ENCODE results near the gene VTI1A.
"Not testable (repeated sequence)": the region's sequence is repeated elsewhere in the genome, so short reads cannot be mapped to it uniquely, and the experiment has no call there.

Gene VTI1A

DNA sequence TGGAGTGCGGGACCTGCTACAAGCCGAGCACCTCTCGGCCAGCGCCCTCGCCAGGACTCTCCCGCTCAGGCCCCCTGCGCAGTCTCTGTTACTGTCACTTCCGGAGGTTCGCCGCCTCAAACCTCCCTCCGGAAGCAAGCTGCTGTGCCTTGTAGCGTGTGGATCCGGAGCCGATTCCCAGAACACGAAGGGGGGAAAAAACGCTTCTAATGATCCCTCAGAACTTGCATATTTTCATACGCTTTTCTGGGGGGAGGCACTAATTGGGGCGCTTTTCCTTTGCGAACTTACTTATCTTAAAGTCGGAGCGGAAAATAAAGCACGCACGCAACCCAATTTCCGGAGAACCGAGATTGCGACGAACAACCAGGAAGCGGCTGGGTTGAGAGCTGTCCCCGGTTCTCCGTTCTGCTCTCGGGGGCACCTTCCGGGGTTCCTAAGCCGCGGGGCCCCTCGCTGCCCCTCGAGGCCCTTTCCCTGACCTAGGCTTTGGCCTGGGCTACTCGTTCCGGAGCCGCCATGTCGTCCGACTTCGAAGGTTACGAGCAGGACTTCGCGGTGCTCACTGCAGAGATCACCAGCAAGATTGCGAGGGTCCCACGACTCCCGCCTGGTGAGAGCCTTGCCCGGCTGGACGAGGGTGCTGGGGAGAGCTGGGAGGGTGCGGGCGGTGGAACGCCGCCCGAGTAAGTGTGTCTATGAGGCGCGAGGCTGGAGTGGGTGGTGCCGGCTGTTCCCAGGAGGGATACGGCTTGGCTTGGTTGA, at the start of gene VTI1A, which contains the start of gene ZDHHC6:
Gene VTI1A (plus strand): TSS at position 361 of the 765 bp plus-strand sequence. CDS start 159 bp downstream, at position 520.
Gene ZDHHC6 (minus strand): TSS at position 60 of the 765 bp plus-strand sequence. CDS start 1,478 bp downstream, outside the sequence.
- DNase-seq: peak; percentile 60

GRCh38 chr10:112397592-112397991, 49.4 kb upstream of the VTI1A start:
- DNase-seq: no peak

DNA sequence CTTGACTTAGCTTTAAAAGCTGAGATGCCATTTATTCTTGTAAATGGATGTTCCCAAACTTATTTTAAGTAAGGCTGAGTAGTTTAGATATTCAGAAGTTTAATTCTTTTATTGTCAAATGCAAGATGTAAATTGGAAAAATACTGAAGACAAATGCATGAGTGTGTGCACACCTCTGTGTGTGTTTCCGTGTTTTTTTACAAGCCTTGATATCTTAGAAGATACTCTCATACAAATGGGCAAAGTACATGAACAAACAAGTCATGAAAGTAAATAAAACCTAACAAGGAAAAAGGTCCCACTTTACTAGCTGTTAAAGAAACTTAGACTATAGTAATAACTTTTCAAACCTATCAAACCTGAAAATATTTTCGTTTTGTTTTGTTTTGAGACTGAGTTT, 44.1 kb upstream of the VTI1A start:
- DNase-seq: no peak

DNA sequence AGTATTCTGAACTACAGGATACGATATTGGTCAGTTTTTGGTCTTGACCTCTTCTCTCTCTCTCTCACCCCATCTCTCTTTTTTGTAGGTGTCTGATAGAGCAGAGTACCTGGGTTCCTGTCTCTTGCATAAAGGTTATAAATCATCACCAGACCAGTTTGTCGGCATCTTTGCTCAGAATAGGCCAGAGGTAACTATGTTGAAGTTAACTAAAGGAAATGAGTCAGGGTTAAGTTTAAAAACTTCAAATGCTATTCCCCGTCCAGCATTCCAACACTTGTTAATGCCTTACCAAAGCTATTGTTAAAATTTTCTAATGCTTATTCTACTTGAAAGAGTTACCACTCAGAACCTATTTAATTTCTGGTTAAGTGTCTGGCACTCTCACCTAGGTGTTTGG, 42.4 kb upstream of the VTI1A start:
- no peak for DNase-seq

DNA sequence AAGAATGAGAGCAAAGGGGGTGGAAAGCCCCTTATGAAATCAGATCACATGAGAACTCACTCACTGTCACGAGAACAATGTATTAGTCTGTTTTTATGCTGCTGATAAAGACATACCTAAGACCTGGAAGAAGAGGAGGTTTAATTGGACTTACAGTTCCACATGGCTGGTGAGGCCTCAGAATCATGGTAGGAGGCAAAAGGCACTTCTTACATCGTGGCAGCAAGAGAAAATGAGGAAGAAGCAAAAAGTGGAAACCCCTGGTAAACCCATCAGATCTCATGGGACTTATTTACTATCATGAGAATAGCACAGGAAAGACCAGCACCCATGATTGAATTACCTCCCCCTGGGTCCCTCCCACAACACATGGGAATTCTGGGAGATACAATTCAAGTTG, 40.2 kb upstream of the VTI1A start:
- DNase-seq: not testable (repeated sequence)

DNA sequence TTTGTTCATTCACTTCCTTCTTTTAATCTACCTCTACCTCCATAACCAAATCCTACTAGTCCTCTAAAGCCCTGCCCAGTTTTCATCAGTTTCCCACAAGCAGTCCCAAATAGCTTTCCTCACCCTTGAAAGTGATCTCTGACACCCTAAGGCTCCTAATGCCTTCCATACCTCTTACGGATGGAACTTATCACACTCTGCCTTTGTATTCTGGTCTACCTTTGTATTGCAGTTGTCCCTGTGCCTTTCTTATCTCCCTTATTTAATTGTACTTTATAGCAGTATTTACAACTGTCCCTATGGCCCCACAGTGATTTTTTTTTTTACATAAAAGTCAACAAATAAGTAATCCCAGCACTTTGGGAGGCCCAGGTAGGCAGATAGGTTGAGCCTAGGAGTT, 39.3 kb upstream of the VTI1A start:
- no peak for DNase-seq

DNA sequence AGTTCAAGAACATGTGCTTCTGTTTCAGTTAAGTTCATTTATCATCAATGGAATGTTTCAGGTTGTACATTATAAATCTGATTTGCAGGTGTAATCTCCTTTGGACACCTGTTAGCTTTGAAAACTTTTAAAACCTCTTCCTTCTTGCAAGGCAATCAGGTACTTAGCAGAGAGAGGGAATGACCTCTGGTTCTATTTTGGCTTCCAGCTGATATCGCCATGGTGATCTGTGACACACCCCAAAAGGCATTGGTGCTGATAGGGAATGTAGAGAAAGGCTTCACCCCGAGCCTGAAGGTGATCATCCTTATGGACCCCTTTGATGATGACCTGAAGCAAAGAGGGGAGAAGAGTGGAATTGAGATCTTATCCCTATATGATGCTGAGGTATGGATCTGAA, 37.7 kb upstream of the VTI1A start:
- no peak for DNase-seq

DNA sequence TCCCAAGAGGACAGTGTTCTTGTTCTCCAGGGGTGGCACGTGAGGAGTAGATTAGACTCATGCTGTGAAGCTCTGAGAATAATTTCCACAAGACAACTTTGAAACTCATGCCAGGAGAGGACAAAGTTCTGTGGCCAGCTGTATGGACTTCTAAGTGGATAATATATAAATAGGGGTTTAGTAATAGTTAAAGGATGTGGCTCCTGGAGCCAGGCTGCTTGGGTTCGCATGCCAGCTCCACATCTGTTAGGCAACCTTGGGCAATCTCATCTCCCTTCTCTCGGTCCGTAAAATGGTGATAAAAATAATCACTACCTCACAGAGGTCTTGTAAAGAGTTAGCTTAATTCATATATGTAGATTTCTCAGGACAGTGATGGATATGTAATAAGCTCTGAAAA, 37.3 kb upstream of the VTI1A start:
- no peak for DNase-seq

GRCh38 chr10:112412696-112413095, 34.3 kb upstream of the VTI1A start:
- DNase-seq: no peak

GRCh38 chr10:112421731-112422130, 25.3 kb upstream of the VTI1A start:
- DNase-seq: no peak

DNA sequence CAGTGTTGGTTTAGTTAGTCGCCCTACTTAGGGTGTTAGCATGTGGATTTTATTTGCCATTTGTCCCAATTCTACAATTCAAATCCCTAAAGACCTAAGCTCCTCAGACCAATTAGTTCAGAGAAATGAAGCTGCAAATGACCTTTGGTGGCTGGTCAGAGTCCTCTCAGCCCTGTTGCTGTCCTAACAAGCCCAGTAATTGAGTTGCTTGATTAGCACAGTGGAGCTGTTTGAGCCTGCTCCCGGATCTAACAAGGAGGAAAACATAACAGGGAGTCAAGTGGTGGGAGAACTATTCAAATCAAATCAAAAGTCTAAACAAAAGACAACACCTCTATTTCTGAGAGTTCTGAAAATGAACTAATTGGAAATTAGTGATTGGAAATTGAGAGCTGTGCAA, 22.4 kb upstream of the VTI1A start:
- DNase-seq: no peak

DNA sequence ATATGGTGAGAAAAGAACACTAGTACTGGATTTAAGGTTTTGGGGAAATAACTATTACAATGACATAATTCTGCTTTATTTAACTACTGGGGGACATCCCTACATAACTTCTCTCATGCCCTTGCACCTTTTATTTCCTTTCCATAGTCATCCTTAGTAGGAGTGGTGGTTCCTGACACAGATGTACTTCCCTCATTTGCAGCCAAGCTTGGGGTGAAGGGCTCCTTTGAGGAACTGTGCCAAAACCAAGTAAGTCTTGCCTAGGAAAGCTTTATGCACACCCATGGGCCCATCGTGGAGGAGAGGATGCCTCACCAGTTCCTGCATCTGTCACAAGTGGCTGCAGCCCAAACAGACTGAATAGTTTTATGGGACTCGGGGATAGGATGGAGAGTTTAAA, 20.9 kb upstream of the VTI1A start:
- no peak for DNase-seq

- DNase-seq: no peak
Observed at GRCh38 chr10:112429147-112429546, 17.9 kb upstream of the VTI1A start.

DNA sequence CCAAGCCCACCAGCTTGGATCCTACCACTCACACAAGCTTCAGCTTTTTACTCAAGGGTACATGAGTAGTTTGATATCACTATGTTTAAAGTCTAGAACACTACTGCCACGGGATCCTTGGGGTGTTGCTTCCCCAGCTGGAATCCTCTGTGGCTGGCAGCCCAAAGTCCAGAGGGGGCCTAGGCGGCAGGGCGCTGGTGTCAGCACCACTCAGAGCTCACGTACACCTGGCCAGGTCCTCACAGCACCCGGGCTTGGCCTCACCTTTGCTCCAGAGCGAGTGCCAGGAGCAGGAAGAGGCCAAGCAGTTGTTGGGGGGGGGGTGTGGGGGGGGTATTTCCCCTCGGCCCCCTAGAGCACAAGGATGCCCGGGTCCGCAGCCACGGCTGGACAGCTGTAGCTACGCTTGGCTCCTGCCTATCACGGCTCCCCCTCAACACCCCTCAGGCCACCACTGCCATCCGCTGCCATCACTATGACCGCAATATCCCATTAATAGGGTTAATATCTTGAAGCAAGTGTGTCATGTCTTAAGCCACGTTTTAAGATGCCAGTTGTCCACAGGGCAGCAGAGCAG, 17.3 kb upstream of the VTI1A start:
- no peak for DNase-seq

DNA sequence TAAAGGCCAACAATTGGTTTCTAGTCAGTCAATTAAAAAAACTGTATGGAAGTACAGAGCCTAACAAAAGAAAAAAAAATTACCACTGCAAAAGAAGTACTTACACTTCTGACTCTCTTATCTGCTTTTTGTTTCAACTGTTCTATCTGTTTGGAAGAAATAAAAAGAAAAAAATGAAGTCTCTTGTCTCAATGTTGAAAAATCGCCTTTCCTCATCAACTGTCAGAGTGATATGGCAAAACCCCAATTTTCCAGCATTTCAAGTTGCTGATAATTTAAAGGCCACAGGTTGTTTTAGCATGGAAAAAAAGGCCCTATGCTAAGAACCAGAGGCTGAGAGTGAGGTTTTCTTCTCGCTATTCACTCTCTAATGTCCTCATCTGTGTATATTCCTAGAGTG, 13.9 kb upstream of the VTI1A start:
- DNase-seq: no peak

DNA sequence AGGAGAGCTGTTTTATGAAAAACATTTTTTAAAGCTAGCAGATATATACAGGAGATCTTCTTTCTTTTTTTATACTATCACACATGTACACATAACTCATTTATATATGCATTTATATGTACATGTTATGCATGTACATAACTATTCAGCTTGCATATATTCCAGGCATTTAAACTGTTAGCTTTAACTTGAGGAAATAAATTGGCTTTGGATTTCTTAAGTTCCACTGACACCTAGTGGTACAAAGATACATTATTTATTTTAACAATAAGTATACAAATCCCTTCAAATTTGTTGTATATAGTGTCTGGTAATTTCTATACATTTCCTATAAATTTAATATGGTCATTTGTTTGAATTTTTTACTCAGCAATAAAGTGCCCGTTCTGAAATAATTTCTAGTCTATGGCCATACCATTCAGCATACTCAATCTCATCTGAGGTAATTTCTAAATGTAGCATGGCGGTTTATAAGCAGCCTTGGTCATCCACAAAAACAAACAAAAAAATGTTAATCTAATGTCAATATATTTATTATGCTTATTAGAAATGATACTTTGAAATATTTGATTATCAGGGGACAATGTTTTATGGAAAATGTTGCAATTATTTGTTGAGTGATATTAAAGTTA, 11.9 kb upstream of the VTI1A start:
- no peak for DNase-seq

DNA sequence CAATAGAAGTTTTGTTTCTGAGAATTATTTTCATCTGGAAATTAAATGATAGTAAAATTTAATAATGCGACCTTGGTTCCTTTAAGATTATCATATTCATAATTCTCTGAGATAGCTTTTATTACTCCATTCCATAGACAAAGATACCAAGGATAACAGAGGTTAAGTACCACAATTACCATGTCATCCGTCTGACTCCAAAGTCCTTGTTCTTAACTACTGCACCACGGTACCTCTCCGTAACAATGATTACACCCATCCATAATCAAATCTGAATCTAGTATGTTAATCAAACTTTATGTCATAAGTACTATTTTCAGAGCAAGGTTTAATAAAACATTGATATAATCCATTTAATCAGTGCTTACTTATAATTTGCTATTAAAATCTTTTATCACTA, 8.7 kb upstream of the VTI1A start:
- DNase-seq: no peak

DNA sequence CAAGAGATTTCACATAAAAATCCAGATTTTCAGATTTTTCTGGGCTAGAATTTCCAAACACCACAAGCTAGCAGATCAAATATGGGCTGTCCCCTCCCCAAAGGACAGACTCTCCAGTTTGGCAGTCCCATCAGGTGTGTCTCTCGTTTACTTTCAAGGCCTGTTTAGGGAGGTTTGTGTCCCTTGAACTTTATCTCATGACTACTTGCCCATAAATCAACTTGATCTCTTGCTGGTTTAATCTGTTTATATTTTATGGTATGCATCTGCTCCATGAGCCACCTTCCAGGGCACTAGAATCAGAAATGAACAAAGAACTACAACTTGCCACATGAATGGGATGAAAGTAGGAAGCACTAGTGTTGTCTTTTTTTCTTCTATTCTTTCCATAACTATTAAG, 5.5 kb upstream of the VTI1A start:
- DNase-seq: no peak

DNA sequence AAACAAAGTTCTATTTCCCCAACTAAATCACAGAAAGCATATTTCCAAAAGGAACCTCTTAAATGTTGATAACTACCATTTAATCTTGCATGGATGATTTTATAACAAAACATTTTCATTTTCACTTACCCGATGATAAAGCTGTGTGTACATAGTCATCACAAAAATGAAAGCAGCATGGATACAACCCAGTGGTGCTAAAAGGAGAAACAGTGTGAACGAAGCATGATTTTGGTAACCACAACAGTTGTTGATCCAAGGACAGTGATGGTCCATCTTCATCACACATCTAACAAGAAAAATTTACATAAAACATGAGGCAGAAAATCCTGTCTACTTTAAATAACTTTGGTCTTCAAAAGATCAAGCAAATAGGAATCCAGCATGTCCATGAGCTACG, 5.0 kb upstream of the VTI1A start:
- no peak for DNase-seq

DNA sequence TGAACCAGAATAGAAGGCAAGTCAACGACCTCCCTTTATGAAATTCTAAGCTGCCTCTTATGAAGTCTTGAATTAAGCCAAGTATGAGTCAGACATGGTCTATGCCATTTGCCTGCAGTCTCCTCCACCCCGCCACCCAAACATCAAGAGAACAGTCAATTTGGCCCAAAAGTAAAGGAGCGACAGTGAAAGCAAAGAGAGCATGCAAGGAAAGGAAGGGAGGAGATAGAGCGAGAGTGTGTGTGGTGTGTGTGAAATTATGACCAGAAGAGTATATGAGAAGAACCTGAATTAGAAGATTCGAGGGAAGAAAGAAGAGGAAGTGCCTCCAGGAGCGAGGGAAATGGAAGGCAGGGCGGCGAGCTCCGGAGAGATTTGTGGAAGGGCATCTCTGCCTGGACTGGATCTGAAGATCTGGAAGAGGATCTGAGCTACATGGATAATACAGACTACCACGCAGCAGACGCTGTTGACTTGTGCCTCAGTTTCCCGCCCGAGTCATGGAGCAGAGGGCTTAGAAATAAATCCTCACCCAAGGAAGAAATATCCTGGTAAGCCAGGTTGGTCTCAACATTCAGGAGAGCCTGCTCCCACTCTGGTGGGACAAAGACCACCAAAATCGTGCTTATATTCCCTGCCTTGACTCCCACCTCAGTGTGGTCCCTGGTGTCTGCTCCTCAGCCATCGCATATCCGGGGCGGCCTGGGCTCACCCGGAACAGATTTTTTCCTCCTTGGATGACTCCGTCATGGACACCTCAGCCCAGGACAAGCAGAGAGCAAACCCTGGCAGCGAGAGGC, 760 bp upstream of the VTI1A start:
- no peak for DNase-seq

DNA sequence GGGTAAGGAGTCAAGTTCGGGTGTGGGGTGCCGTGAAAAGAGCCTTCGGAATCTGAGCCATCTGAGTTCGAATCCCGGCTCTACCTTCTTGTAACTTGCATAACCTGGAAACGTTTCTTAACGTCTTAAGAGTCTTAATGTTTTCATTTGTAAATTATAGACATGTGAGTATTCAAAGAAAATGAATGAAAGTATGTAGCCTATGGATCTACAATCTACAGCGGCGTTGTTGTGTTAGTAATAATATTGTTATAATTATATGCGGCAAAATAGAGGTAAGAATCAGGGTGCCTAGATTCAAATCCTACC, 559 bp downstream of the VTI1A start:
- DNase-seq: no peak

- DNase-seq: no peak
Observed at GRCh38 chr10:112448888-112449287, 1.9 kb downstream of the VTI1A start.

DNA sequence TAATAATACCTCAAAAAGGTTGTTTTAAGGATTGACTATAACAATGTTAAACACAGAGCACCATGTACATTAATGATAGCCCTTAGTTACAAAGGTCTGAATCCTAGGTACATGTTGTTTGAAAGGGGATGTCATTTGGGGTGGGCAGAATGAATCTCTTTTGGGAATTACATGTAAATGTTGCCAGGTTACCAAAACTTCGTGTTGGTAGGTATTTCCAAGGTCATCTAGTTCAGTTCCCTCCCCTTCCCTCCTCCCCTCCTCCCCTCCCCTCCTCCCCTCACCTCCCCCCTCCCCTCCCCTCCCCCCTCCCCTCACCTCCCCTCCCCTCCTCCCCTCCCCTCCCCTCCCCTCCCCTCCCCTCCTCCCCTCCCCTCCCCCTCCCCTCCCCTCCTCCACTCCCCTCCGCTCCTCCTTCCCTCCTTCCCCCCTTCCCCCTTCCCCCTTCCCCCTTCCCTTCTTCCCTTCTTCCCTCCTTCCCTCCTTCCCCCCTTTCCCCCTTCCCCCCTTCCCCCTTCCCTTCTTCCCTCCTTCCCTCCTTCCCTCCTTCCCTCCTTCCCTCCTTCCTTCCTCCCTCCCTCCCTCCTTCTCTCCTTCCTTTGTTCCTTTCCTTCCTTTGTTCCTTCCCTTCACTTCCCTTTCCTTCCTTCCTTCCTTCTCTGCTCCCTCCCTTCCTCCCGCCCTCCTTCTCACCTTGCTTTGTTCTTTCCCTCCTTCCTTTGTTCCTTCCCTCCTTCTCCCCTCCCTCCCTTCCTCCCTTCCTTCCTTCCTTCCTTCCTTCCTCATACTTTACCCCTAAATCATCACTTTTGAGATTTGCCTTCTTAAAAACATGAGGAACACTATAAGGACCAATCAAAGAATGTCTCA, 8.1 kb downstream of the VTI1A start:
- DNase-seq: no peak
